K562 (cell line): ENCODE measurements around the gene ASCC1. TPM values are rescaled to one million over a fixed set of nuclear protein-coding genes. Genes with fewer than 3 reads are reported as not detected.

Experiments used
- GABPB1 ChIP-seq: sonication (generic); formaldehyde crosslinking; IDR thresholded peaks from 2 replicates; pipeline ENCODE4 v1.8.0; 2022; ENCODE audit warnings: mild to moderate bottlenecking, missing genetic modification reagents
- MTA1 ChIP-seq: fragments of 450-650 bp; IDR thresholded peaks from 2 replicates; pipeline ENCODE4 v1.6.1; 2017; ENCODE audit warnings: borderline replicate concordance
- NR2C2 ChIP-seq, 2 experiments: fragments of 200-800 bp in 1 of 2; sonication (Bioruptor generic) in 1 of 2; sonication (generic) in 1 of 2; formaldehyde crosslinking in 1 of 2; IDR thresholded peaks; 2 replicates each; pipeline versions ENCODE4 v1.6.1 to v1.8.0; 2016 to 2022; ENCODE audit warnings: mild to moderate bottlenecking in 1 of 2, missing compliant biosample characterization in 1 of 2, missing genetic modification characterization in 1 of 2, missing genetic modification reagents in 1 of 2
- TBP ChIP-seq: optimal IDR thresholded peaks from 2 replicates; pipeline ENCODE3; 2011; ENCODE audit warnings: low read depth, low read length, improper control_type of control experiment
- ZNF217 ChIP-seq: sonication (generic); formaldehyde crosslinking; IDR thresholded peaks from 2 replicates; pipeline ENCODE4 v1.8.0; 2022; ENCODE audit warnings: mild to moderate bottlenecking, missing genetic modification reagents
- polyA plus RNA-seq, 8 experiments: library from polyadenylated mRNA; depleted of rRNA in 4 of 8; stranded (reverse) in 5 of 8; unstranded in 3 of 8; fragments of >200 nt; fragmentation: Nextera tagmentation in 2 of 8; fragmentation: Illumina TruSeq in 1 of 8; extraction: Ambion mirVana in 2 of 8; extraction: Trizol in 1 of 8; gene quantifications; 2 replicates each; pipeline versions ENCODE4 v1.2.1 to v1.2.3, GENCODE V29; 2011 to 2014; ENCODE audit warnings: inconsistent platforms in 1 of 8, missing spikeins in 1 of 8
- total RNA-seq, 7 experiments: library from RNA; depleted of rRNA in 6 of 7; stranded (reverse); fragments of >200 nt in 6 of 7; fragmentation: Illumina TruSeq in 2 of 7; extraction: Trizol in 2 of 7; gene quantifications; 2 replicates each; pipeline versions ENCODE4 v1.2.1 to v1.2.3, GENCODE V29; 2011 to 2021; ENCODE audit warnings: low replicate concordance in 1 of 7
- TF ChIP-seq, protein P1 (sequence below): sonication (generic); formaldehyde crosslinking; IDR thresholded peaks from 2 replicates; pipeline ENCODE4 v1.8.1; 2022; ENCODE audit warnings: missing genetic modification reagents
- TF ChIP-seq, protein P2 (sequence below): fragments of 250-450 bp; sonication (Bioruptor Pico); IDR thresholded peaks from 2 replicates; pipeline ENCODE4 v1.8.0; 2021; ENCODE audit warnings: mild to moderate bottlenecking, moderate library complexity
- TF ChIP-seq, protein P3 (sequence below): fragments of 250-450 bp; sonication (Bioruptor Pico); IDR thresholded peaks from 2 replicates; pipeline ENCODE4 v1.8.0; 2022; ENCODE audit warnings: inconsistent platforms, mild to moderate bottlenecking, moderate library complexity, borderline replicate concordance
- TF ChIP-seq, protein P4 (sequence below): fragments of 450-650 bp; IDR thresholded peaks from 2 replicates; pipeline ENCODE4 v1.6.1; 2016; ENCODE audit warnings: mild to moderate bottlenecking, moderate library complexity

The ASCC1 gene
- total and polyA plus RNA-seq, 9 of the 15 experiments (the other 6 are each of a cell fraction or from before 2014, with no cell fraction given) = 31.7 to 73.3 (median 52.8) TPM

DNA sequence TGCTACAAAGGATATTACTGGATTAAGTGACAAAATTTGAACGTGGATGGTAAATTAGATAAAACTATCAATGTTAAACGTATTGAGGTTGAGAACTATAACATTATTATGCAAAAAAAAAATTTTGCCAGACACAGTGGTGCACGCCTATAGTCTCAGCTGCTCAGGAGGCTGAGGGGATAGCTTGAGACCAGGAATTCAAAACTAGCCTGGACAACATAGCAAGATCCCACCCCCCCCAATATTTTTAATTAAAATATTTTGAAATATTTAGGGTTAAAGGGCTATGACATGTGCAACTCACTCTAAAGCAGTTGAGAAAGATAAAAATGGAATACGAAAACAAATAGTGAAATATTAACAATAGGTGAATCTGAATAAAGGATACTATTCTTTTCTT, 45.3 kb downstream of the ASCC1 start (continued):
- TF ChIP-seq, protein P1, sequence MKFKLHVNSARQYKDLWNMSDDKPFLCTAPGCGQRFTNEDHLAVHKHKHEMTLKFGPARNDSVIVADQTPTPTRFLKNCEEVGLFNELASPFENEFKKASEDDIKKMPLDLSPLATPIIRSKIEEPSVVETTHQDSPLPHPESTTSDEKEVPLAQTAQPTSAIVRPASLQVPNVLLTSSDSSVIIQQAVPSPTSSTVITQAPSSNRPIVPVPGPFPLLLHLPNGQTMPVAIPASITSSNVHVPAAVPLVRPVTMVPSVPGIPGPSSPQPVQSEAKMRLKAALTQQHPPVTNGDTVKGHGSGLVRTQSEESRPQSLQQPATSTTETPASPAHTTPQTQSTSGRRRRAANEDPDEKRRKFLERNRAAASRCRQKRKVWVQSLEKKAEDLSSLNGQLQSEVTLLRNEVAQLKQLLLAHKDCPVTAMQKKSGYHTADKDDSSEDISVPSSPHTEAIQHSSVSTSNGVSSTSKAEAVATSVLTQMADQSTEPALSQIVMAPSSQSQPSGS = no peak
- TF ChIP-seq GABPB1 (CRISPR knock-in tag) (no peak), MTA1 (no peak), ZNF217 (CRISPR knock-in tag) (no peak), TBP (no peak), NR2C2 (CRISPR knock-in tag; IDR thresholded peaks at IDR 0.05) (no peak), NR2C2 (tag; IDR thresholded peaks at IDR 0.05) (no peak)
- TF ChIP-seq, protein P2, sequence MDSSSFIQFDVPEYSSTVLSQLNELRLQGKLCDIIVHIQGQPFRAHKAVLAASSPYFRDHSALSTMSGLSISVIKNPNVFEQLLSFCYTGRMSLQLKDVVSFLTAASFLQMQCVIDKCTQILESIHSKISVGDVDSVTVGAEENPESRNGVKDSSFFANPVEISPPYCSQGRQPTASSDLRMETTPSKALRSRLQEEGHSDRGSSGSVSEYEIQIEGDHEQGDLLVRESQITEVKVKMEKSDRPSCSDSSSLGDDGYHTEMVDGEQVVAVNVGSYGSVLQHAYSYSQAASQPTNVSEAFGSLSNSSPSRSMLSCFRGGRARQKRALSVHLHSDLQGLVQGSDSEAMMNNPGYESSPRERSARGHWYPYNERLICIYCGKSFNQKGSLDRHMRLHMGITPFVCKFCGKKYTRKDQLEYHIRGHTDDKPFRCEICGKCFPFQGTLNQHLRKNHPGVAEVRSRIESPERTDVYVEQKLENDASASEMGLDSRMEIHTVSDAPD = no peak
- TF ChIP-seq, protein P3, sequence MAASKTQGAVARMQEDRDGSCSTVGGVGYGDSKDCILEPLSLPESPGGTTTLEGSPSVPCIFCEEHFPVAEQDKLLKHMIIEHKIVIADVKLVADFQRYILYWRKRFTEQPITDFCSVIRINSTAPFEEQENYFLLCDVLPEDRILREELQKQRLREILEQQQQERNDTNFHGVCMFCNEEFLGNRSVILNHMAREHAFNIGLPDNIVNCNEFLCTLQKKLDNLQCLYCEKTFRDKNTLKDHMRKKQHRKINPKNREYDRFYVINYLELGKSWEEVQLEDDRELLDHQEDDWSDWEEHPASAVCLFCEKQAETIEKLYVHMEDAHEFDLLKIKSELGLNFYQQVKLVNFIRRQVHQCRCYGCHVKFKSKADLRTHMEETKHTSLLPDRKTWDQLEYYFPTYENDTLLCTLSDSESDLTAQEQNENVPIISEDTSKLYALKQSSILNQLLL (CRISPR knock-in tag) = no peak
- TF ChIP-seq, protein P4, sequence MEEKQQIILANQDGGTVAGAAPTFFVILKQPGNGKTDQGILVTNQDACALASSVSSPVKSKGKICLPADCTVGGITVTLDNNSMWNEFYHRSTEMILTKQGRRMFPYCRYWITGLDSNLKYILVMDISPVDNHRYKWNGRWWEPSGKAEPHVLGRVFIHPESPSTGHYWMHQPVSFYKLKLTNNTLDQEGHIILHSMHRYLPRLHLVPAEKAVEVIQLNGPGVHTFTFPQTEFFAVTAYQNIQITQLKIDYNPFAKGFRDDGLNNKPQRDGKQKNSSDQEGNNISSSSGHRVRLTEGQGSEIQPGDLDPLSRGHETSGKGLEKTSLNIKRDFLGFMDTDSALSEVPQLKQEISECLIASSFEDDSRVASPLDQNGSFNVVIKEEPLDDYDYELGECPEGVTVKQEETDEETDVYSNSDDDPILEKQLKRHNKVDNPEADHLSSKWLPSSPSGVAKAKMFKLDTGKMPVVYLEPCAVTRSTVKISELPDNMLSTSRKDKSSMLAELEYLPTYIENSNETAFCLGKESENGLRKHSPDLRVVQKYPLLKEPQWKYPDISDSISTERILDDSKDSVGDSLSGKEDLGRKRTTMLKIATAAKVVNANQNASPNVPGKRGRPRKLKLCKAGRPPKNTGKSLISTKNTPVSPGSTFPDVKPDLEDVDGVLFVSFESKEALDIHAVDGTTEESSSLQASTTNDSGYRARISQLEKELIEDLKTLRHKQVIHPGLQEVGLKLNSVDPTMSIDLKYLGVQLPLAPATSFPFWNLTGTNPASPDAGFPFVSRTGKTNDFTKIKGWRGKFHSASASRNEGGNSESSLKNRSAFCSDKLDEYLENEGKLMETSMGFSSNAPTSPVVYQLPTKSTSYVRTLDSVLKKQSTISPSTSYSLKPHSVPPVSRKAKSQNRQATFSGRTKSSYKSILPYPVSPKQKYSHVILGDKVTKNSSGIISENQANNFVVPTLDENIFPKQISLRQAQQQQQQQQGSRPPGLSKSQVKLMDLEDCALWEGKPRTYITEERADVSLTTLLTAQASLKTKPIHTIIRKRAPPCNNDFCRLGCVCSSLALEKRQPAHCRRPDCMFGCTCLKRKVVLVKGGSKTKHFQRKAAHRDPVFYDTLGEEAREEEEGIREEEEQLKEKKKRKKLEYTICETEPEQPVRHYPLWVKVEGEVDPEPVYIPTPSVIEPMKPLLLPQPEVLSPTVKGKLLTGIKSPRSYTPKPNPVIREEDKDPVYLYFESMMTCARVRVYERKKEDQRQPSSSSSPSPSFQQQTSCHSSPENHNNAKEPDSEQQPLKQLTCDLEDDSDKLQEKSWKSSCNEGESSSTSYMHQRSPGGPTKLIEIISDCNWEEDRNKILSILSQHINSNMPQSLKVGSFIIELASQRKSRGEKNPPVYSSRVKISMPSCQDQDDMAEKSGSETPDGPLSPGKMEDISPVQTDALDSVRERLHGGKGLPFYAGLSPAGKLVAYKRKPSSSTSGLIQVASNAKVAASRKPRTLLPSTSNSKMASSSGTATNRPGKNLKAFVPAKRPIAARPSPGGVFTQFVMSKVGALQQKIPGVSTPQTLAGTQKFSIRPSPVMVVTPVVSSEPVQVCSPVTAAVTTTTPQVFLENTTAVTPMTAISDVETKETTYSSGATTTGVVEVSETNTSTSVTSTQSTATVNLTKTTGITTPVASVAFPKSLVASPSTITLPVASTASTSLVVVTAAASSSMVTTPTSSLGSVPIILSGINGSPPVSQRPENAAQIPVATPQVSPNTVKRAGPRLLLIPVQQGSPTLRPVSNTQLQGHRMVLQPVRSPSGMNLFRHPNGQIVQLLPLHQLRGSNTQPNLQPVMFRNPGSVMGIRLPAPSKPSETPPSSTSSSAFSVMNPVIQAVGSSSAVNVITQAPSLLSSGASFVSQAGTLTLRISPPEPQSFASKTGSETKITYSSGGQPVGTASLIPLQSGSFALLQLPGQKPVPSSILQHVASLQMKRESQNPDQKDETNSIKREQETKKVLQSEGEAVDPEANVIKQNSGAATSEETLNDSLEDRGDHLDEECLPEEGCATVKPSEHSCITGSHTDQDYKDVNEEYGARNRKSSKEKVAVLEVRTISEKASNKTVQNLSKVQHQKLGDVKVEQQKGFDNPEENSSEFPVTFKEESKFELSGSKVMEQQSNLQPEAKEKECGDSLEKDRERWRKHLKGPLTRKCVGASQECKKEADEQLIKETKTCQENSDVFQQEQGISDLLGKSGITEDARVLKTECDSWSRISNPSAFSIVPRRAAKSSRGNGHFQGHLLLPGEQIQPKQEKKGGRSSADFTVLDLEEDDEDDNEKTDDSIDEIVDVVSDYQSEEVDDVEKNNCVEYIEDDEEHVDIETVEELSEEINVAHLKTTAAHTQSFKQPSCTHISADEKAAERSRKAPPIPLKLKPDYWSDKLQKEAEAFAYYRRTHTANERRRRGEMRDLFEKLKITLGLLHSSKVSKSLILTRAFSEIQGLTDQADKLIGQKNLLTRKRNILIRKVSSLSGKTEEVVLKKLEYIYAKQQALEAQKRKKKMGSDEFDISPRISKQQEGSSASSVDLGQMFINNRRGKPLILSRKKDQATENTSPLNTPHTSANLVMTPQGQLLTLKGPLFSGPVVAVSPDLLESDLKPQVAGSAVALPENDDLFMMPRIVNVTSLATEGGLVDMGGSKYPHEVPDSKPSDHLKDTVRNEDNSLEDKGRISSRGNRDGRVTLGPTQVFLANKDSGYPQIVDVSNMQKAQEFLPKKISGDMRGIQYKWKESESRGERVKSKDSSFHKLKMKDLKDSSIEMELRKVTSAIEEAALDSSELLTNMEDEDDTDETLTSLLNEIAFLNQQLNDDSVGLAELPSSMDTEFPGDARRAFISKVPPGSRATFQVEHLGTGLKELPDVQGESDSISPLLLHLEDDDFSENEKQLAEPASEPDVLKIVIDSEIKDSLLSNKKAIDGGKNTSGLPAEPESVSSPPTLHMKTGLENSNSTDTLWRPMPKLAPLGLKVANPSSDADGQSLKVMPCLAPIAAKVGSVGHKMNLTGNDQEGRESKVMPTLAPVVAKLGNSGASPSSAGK = no peak
- TF ChIP-seq, all 486 proteins: peak for 4
